Upper lobe of left lung (tissue), 4 donors: ENCODE results near the gene MID1.

ENCODE experiments used
- EP300 ChIP-seq, 4 donors: sonication (generic); formaldehyde crosslinking; IDR thresholded peaks; one replicate each; pipeline ENCODE4 v1.5.1; 2017; ENCODE audit warnings: antibody characterized with exemption in 4 of 4, control low read depth in 2 of 4
- POLR2A ChIP-seq, 4 donors: fragments of 450-650 bp; IDR thresholded peaks; one replicate each; pipeline ENCODE4 v1.5.1; 2016 to 2017; ENCODE audit warnings: antibody characterized with exemption in 4 of 4, mild to moderate bottlenecking in 2 of 4
- TF ChIP-seq, protein P1 (sequence below), 6 experiments: fragments of 450-650 bp in 4 of 6; fragments of 200-600 bp in 2 of 6; sonication (generic) in 2 of 6; IDR thresholded peaks; one replicate each; pipeline ENCODE4 v1.5.1; 2016 to 2019; ENCODE audit warnings: antibody characterized with exemption in 6 of 6

GRCh38 chrX:10395643-10396042 lies 224.7 kb downstream of the MID1 start:
- TF ChIP-seq, protein P1, sequence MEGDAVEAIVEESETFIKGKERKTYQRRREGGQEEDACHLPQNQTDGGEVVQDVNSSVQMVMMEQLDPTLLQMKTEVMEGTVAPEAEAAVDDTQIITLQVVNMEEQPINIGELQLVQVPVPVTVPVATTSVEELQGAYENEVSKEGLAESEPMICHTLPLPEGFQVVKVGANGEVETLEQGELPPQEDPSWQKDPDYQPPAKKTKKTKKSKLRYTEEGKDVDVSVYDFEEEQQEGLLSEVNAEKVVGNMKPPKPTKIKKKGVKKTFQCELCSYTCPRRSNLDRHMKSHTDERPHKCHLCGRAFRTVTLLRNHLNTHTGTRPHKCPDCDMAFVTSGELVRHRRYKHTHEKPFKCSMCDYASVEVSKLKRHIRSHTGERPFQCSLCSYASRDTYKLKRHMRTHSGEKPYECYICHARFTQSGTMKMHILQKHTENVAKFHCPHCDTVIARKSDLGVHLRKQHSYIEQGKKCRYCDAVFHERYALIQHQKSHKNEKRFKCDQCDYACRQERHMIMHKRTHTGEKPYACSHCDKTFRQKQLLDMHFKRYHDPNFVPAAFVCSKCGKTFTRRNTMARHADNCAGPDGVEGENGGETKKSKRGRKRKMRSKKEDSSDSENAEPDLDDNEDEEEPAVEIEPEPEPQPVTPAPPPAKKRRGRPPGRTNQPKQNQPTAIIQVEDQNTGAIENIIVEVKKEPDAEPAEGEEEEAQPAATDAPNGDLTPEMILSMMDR (IDR thresholded peaks at IDR 0.05), result no peak
- no peak for TF ChIP-seq POLR2A (IDR thresholded peaks at IDR 0.05)
- no peak for TF ChIP-seq EP300 (IDR thresholded peaks at IDR 0.05)
